Hepatocyte (in vitro differentiated cells): Measurements from ENCODE around the gene ICAM4.

Experiments used
- EZH2 ChIP-seq: fragments of 200-600 bp; sonication (generic); IDR thresholded peaks from 2 replicates; pipeline ENCODE4 v1.6.1; 2016; ENCODE audit warnings: antibody characterized with exemption, mild to moderate bottlenecking, borderline replicate concordance
- TF ChIP-seq, protein P1 (sequence below): fragments of 200-600 bp; sonication (generic); IDR thresholded peaks from 2 replicates; pipeline ENCODE4 v1.5.1; 2016; ENCODE audit warnings: antibody characterized with exemption, mild to moderate bottlenecking; ENCODE audit not compliant: poor library complexity

DNA sequence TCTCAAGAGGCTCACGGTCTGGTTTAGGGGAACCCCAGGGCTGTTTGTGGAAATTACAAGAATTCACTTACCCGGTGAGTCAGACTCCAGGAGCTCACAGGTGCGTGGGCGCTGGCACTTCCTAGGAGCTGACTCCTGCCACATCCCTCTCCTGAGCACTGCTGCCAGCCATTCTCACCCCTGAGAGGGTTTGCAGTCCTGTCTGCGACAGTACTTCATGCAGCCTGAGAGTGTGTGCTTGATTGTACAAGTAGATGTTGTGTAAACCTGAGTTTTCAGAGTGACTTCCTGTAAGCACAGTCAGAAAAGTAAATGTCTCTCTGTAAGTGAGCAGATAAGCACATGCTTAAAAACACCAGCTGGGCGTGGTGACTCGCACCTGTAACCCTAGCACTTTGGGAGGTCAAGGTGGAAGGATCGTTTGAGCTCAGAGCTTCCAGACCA lies 26.6 kb upstream of the ICAM4 start:
- TF ChIP-seq, protein P1, sequence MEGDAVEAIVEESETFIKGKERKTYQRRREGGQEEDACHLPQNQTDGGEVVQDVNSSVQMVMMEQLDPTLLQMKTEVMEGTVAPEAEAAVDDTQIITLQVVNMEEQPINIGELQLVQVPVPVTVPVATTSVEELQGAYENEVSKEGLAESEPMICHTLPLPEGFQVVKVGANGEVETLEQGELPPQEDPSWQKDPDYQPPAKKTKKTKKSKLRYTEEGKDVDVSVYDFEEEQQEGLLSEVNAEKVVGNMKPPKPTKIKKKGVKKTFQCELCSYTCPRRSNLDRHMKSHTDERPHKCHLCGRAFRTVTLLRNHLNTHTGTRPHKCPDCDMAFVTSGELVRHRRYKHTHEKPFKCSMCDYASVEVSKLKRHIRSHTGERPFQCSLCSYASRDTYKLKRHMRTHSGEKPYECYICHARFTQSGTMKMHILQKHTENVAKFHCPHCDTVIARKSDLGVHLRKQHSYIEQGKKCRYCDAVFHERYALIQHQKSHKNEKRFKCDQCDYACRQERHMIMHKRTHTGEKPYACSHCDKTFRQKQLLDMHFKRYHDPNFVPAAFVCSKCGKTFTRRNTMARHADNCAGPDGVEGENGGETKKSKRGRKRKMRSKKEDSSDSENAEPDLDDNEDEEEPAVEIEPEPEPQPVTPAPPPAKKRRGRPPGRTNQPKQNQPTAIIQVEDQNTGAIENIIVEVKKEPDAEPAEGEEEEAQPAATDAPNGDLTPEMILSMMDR, result no peak
- no peak for TF ChIP-seq EZH2
